Mesenchymal stem cell (in vitro differentiated cells and primary cell): ENCODE data around the gene PKHD1.

Source experiments
- DNase-seq: peaks from one replicate; pipeline ENCODE4 v3.0.0-alpha.2; 2013
- H2AFZ ChIP-seq: one replicate; pipeline ENCODE4 v1.6.1; 2013; ENCODE audit warnings: low read depth, mild to moderate bottlenecking, control low read depth, inconsistent platforms, low read length, moderate library complexity
- H2AK5ac ChIP-seq: 2 replicates; pipeline ENCODE4 v1.6.1; 2013; ENCODE audit warnings: low read length, moderate library complexity, mild to moderate bottlenecking, inconsistent platforms; ENCODE audit not compliant: severe bottlenecking
- H2BK120ac ChIP-seq: one replicate; pipeline ENCODE4 v1.6.1; 2013; ENCODE audit warnings: low read depth, mild to moderate bottlenecking, inconsistent platforms, low read length, moderate library complexity
- H2BK12ac ChIP-seq, 2 experiments: one replicate each; pipeline ENCODE4 v1.6.1; 2013; ENCODE audit warnings: inconsistent platforms in 2 of 2, low read length in 2 of 2, mild to moderate bottlenecking in 2 of 2, moderate library complexity in 2 of 2, control low read depth in 1 of 2
- H2BK15ac ChIP-seq: one replicate; pipeline ENCODE4 v1.6.1; 2013; ENCODE audit warnings: mild to moderate bottlenecking, low read depth, inconsistent platforms; ENCODE audit not compliant: poor library complexity, severe bottlenecking
- H2BK5ac ChIP-seq: 2 replicates; pipeline ENCODE4 v1.6.1; 2013; ENCODE audit warnings: low read depth, mild to moderate bottlenecking, low read length, control low read depth, inconsistent platforms; ENCODE audit not compliant: poor library complexity, severe bottlenecking
- H3K14ac ChIP-seq, 2 experiments: one replicate each; pipeline ENCODE4 v1.6.1; 2013; ENCODE audit warnings: inconsistent platforms in 2 of 2, low read length in 2 of 2, control low read depth in 1 of 2, mild to moderate bottlenecking in 1 of 2, moderate library complexity in 1 of 2
- H3K18ac ChIP-seq, 2 experiments: one replicate each; pipeline ENCODE4 v1.6.1; 2013; ENCODE audit warnings: inconsistent platforms in 2 of 2, low read length in 2 of 2, control low read depth in 1 of 2, low read depth in 1 of 2, mild to moderate bottlenecking in 1 of 2
- H3K23ac ChIP-seq, 2 experiments: one replicate each; pipeline ENCODE4 v1.6.1; 2013; ENCODE audit warnings: inconsistent platforms in 2 of 2, low read length in 2 of 2, mild to moderate bottlenecking in 2 of 2, moderate library complexity in 2 of 2, control low read depth in 1 of 2
- H3K27ac ChIP-seq: 2 replicates; pipeline ENCODE4 v1.5.1; 2013; ENCODE audit warnings: mild to moderate bottlenecking, moderate library complexity, low read length, control low read depth, inconsistent platforms; ENCODE audit not compliant: poor library complexity, severe bottlenecking
- H3K27me3 ChIP-seq, 2 experiments: 2 replicates each; pipeline versions ENCODE4 v1.6.1 to v1.7.0; 2013; ENCODE audit warnings: low read length in 2 of 2, mild to moderate bottlenecking in 2 of 2, moderate library complexity in 2 of 2, control low read depth in 1 of 2, inconsistent platforms in 1 of 2; ENCODE audit not compliant: control insufficient read depth in 1 of 2, insufficient read depth in 1 of 2
- H3K36me3 ChIP-seq, 2 experiments: 2 replicates each; pipeline versions ENCODE4 v1.6.1 to v1.7.0; 2013; ENCODE audit warnings: low read length in 2 of 2, control low read depth in 1 of 2, inconsistent platforms in 1 of 2, low read depth in 1 of 2, mild to moderate bottlenecking in 1 of 2; ENCODE audit not compliant: insufficient read depth in 2 of 2, control insufficient read depth in 1 of 2
- H3K4ac ChIP-seq, 2 experiments: one replicate each; pipeline ENCODE4 v1.6.1; 2013; ENCODE audit warnings: inconsistent platforms in 2 of 2, low read length in 2 of 2, mild to moderate bottlenecking in 2 of 2, moderate library complexity in 2 of 2, control low read depth in 1 of 2, low read depth in 1 of 2
- H3K4me1 ChIP-seq: 2 replicates; pipeline ENCODE4 v1.6.1; 2013; ENCODE audit warnings: low read depth, low read length, control low read depth; ENCODE audit not compliant: control insufficient read depth, insufficient read depth
- H3K4me2 ChIP-seq: 2 replicates; pipeline ENCODE4 v1.6.1; 2013; ENCODE audit warnings: low read length, mild to moderate bottlenecking, inconsistent platforms; ENCODE audit not compliant: poor library complexity, severe bottlenecking
- H3K4me3 ChIP-seq, 2 experiments: 2 replicates each; pipeline versions ENCODE4 v1.5.1 to v1.7.0; 2013; ENCODE audit warnings: low read length in 2 of 2, mild to moderate bottlenecking in 2 of 2, control low read depth in 1 of 2, low read depth in 1 of 2; ENCODE audit not compliant: insufficient read depth in 1 of 2
- H3K79me1 ChIP-seq: replicated peaks from 2 replicates; pipeline ENCODE4 v1.6.1; 2013; ENCODE audit warnings: mild to moderate bottlenecking, control low read depth, low read length, inconsistent platforms; ENCODE audit not compliant: poor library complexity, severe bottlenecking
- H3K9ac ChIP-seq: 2 replicates; pipeline ENCODE4 v1.7.0; 2013; ENCODE audit warnings: mild to moderate bottlenecking, low read length, moderate library complexity
- H3K9me3 ChIP-seq: 2 replicates; pipeline ENCODE4 v1.7.0; 2013; ENCODE audit warnings: mild to moderate bottlenecking, low read length; ENCODE audit not compliant: control insufficient read depth
- H4K8ac ChIP-seq: one replicate; pipeline ENCODE4 v1.6.1; 2013; ENCODE audit warnings: inconsistent platforms, mild to moderate bottlenecking, low read length, moderate library complexity
- H4K91ac ChIP-seq: one replicate; pipeline ENCODE4 v1.6.1; 2013; ENCODE audit warnings: mild to moderate bottlenecking, low read length, inconsistent platforms
- WGBS: methylation state at CpG from one replicate; pipeline ENCODE4 v1.1.7; 2013; ENCODE audit warnings: mixed read lengths; 5-methylcytosine and 5-hydroxymethylcytosine counted together

Gene PKHD1

GRCh38 chr6:51866867-51867266 is 220.5 kb downstream of the PKHD1 start:
- H2BK12ac ChIP-seq, result no peak overlapping the region
- no peak overlapping the region for H2AFZ ChIP-seq
- no peaks in the 10 kb centered on the region for H3K79me1 ChIP-seq
- H3K18ac ChIP-seq, result no peak overlapping the region
- H3K4me3 ChIP-seq, result no peak overlapping the region
- H3K27me3 ChIP-seq, result no peaks in the 10 kb centered on the region
- no peaks in the 10 kb centered on the region for H3K9me3 ChIP-seq
- no peak overlapping the region for H3K9ac ChIP-seq
- H3K14ac ChIP-seq, result no peak overlapping the region
- no peak overlapping the region for H3K23ac ChIP-seq
- no peak overlapping the region for H4K91ac ChIP-seq
- no peaks in the 10 kb centered on the region for H3K4me1 ChIP-seq
- no peak for DNase-seq
- no peak overlapping the region for H3K4me2 ChIP-seq
- H2AK5ac ChIP-seq, result no peak overlapping the region
- no peak overlapping the region for H2BK5ac ChIP-seq
- H4K8ac ChIP-seq, result no peak overlapping the region
- H2BK120ac ChIP-seq, result no peak overlapping the region
- no peak overlapping the region for H3K4ac ChIP-seq
- H3K27ac ChIP-seq, result no peak overlapping the region
- WGBS, result 0% methylated on average over 1 of the region's 2 CpGs
- no peaks in the 10 kb centered on the region for H3K36me3 ChIP-seq
- no peak overlapping the region for H2BK15ac ChIP-seq

GRCh38 chr6:51865996-51866395 is 221.4 kb downstream of the PKHD1 start:
- 59% methylated on average over 1 of the region's 1 CpG for WGBS
- H3K27ac ChIP-seq, result no peak overlapping the region
- H2BK12ac ChIP-seq, result no peak overlapping the region
- no peak overlapping the region for H2BK5ac ChIP-seq
- no peak overlapping the region for H4K8ac ChIP-seq
- no peaks in the 10 kb centered on the region for H3K9me3 ChIP-seq
- no peak overlapping the region for H3K4me2 ChIP-seq
- DNase-seq, result no peak
- H3K79me1 ChIP-seq, result no peaks in the 10 kb centered on the region
- H3K4ac ChIP-seq, result no peak overlapping the region
- no peak overlapping the region for H2AFZ ChIP-seq
- H3K36me3 ChIP-seq, result no peaks in the 10 kb centered on the region
- H3K27me3 ChIP-seq, result no peaks in the 10 kb centered on the region
- H3K4me1 ChIP-seq, result no peaks in the 10 kb centered on the region
- H2BK120ac ChIP-seq, result no peak overlapping the region
- H3K9ac ChIP-seq, result no peak overlapping the region
- H4K91ac ChIP-seq, result no peak overlapping the region
- no peak overlapping the region for H3K23ac ChIP-seq
- H3K14ac ChIP-seq, result no peak overlapping the region
- H2BK15ac ChIP-seq, result no peak overlapping the region
- H3K4me3 ChIP-seq, result no peak overlapping the region
- no peak overlapping the region for H2AK5ac ChIP-seq
- no peak overlapping the region for H3K18ac ChIP-seq

- no peaks in the 10 kb centered on the region for H3K36me3 ChIP-seq
- WGBS, result 77% methylated on average over 2 of the region's 2 CpGs
- no peaks in the 10 kb centered on the region for H3K79me1 ChIP-seq
- no peak overlapping the region for H4K8ac ChIP-seq
- H3K27me3 ChIP-seq, result no peaks in the 10 kb centered on the region
- no peak overlapping the region for H3K4me3 ChIP-seq
- no peak overlapping the region for H2AFZ ChIP-seq
- no peak overlapping the region for H2BK5ac ChIP-seq
- H2BK15ac ChIP-seq, result no peak overlapping the region
- no peak overlapping the region for H2BK12ac ChIP-seq
- no peaks in the 10 kb centered on the region for H3K4me1 ChIP-seq
- no peak overlapping the region for H3K9ac ChIP-seq
- H3K23ac ChIP-seq, result no peak overlapping the region
- H3K9me3 ChIP-seq, result no peaks in the 10 kb centered on the region
- no peak overlapping the region for H2BK120ac ChIP-seq
- H3K27ac ChIP-seq, result no peak overlapping the region
- H2AK5ac ChIP-seq, result no peak overlapping the region
- no peak overlapping the region for H3K4me2 ChIP-seq
- no peak overlapping the region for H3K18ac ChIP-seq
- no peak overlapping the region for H3K4ac ChIP-seq
- DNase-seq, result no peak
- no peak overlapping the region for H3K14ac ChIP-seq
- no peak overlapping the region for H4K91ac ChIP-seq
Measured at GRCh38 chr6:51865176-51865575, 222.2 kb downstream of the PKHD1 start.

- peaks cover 1% of the 10 kb centered on the region for H3K4me1 ChIP-seq
- no peak overlapping the region for H2BK120ac ChIP-seq
- no peak overlapping the region for H3K23ac ChIP-seq
- H4K8ac ChIP-seq, result no peak overlapping the region
- H3K14ac ChIP-seq, result no peak overlapping the region
- H3K4me2 ChIP-seq, result no peak overlapping the region
- H3K36me3 ChIP-seq, result no peaks in the 10 kb centered on the region
- no peak for DNase-seq
- H4K91ac ChIP-seq, result no peak overlapping the region
- H3K27me3 ChIP-seq, result peaks cover 0 to 3% of the 10 kb centered on the region in 2 experiments
- no peak overlapping the region for H2AK5ac ChIP-seq
- no peak overlapping the region for H2BK12ac ChIP-seq
- H3K27ac ChIP-seq, result no peak overlapping the region
- H2BK15ac ChIP-seq, result no peak overlapping the region
- no peak overlapping the region for H3K18ac ChIP-seq
- no peaks in the 10 kb centered on the region for H3K9me3 ChIP-seq
- 77% methylated on average over 2 of the region's 2 CpGs for WGBS
- no peak overlapping the region for H2AFZ ChIP-seq
- no peak overlapping the region for H2BK5ac ChIP-seq
- no peak overlapping the region for H3K4ac ChIP-seq
- H3K4me3 ChIP-seq, result no peak overlapping the region
- H3K79me1 ChIP-seq, result no peaks in the 10 kb centered on the region
- H3K9ac ChIP-seq, result no peak overlapping the region
Measured at GRCh38 chr6:51857134-51857533, 230.3 kb downstream of the PKHD1 start.
